Activated CD4-positive, CD25-positive, alpha-beta regulatory T cell treated with anti-CD3 and anti-CD28 coated beads, Interleukin-2, amount 50 U/mL, for 72 hours (primary cell): ENCODE results near the gene BCL11B.

ENCODE experiments used
- DNase-seq: peaks from one replicate; pipeline ENCODE4 v3.0.0; 2021

The BCL11B gene

DNA sequence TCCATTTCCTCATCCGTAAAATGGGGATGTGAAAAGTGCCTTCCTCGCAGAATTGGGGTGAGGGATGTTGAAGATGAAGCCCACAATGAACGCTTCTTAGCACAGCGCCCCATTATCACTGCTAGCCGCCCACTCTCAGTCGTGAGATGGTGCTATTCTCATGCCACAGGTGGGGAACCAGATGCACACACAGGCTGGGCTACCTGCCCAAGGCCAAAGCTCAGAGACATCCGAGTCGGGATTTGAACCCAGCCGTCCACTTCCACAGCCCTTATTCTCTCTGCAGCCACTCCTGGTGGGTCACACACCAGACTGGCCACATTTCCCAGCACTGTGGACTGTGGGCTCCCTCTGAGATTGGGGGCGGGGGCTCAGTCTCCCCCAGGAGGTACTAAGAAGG lies 55.8 kb downstream of the BCL11B start:
- no peak for DNase-seq

DNA sequence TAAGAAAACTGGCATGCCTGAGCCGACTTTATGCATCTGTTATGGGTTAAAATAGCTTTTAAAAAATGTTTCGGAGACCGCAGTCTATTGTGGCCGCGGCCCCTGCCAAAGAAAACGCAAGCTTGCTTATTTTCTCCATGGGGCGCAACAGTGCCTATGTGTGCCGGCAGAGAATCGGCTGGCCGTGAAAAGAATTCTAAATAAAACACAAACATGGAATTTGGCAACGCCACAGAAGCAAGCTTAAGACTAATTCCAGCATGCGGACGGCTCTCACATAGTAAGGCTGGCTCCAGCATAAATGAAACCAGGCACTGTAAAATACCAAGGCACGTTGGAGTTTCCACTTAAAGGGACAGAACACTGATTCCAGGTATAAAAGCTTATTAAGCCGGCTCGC lies 56.7 kb downstream of the BCL11B start:
- no peak for DNase-seq

DNA sequence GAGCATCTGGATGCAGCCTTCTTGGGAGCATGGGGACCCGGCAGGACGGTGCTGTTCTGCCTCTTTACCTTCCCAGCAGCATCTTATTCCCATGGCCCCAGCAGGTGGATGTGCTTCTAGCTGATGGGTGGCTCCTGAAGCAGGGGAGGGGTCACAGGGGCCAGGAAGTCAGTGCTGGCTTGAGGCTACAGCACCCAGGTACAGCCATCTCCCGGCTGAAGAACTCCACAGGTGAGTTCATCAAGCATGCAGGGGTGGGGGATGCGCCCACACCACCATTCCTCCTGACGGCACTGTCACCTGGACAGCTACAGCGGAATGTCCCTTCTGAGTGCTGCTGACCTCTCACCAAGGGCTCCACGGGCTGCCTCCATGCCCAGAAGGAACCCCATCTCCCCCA lies 57.3 kb downstream of the BCL11B start:
- no peak for DNase-seq

DNA sequence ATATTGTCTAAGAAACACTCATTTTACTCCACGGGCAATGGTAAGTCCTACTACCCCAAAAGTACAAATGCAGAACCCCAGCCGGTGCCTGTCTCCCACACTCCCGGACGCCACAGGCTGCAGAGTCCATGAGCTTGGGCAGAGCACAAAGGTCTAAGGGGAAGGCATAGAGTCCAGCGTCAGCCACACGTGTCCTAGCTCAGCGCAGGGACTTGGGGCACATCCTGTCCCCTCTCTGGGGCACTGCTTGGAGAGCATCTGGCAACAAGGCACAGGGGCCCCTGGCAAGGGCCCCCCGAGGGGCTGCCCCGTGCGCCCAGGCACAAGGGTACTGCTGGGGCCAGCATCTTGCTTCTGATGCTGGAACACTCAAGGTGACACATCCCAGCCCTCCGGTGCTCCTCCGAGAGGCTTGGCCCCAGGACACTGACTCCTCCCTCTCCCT lies 58.4 kb downstream of the BCL11B start:
- no peak for DNase-seq

DNA sequence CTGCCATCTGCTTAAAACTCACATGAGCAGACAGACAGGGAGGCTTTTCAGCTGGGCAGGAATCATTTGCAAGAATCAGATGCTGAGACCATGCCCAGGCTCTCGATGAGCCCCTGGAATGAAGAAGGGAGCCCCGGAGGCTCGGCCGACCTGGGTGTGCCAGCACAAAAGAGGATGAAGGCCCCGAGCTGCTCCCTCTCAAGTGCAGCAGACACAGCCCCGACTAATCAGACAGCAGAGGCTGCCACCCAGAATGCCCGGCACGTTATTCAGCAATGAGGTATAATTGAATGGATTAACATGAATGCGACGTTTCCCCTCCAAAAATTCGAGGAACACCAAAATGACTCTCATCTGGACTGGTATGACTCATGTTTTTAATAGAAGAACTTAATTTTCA lies 58.9 kb downstream of the BCL11B start:
- DNase-seq = no peak

DNA sequence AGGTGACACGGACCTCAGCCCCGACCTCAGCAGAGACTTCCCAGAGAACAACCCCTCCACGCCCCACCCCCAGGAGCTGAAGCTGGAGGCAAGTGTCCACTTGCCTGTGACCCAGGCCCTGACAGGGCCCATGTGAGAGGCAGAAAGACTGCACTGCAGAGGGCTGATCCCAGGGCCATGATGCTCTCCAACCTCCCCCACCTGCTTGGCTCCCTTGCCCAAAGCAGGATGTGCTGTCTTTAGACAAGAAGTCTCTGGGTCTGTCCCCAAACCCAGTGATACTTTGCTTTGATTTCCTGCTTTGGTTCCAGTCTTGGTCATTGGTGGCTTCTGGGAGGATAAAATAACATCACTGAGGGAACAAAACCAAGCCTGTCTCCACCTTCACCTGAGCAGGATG lies 59.4 kb downstream of the BCL11B start:
- no peak for DNase-seq

DNA sequence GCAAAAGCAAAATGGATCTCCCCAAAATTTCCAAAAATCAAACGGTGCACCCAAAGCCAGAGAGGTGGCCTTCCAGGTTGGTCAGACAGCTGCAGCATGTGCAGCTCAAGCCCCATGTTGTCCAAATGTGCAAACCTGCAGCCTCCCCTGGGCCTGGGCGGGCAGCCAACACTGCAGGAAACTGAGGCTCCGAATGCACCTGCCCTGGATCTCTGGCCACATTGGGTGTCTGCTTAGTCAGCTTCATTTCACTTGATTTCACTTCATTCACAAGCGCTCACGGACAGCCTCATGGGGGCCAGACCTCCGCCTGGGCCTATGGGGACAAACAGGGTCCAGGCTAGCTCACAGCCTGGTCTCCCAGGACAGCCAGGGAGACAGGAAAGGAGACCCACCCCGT lies 59.8 kb downstream of the BCL11B start:
- DNase-seq = no peak

DNA sequence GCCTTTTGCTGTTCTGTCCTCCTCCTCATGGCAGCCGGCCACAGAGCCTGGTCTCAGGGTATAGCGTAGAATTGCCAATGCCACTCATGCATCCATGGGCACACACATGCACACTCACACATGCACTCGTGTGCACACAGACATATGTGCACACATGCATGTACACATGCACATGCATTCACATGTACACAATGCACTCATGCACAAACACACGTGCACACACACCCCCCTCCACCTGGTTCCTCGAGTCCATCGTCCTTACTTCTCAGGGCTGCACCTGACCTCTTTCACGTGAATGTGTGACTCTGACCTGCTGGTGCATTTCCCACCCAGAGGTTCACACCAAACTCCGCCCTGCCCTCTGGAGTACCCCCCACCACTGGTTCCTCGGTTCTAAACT lies 60.6 kb downstream of the BCL11B start:
- no peak for DNase-seq

DNA sequence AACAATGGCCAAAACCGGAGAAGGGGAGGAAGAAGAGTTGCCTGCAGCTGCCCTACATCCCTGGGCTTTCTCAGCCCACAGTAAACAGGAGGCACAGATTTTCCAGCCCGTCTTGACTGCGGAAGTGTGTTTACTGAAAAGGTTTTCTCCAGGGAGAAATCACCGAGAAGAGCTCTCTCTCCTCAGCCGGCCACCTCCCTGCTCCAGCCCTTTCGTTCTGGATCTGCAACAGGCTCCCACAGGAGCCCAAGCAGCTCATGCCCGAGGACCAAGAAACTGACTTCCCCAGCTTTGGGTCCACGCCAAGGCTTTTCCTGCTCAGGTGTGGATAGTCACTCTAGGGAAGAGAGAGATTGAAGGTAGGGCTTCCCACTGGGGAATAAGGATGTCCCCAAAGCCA lies 61.7 kb downstream of the BCL11B start:
- DNase-seq = no peak

DNA sequence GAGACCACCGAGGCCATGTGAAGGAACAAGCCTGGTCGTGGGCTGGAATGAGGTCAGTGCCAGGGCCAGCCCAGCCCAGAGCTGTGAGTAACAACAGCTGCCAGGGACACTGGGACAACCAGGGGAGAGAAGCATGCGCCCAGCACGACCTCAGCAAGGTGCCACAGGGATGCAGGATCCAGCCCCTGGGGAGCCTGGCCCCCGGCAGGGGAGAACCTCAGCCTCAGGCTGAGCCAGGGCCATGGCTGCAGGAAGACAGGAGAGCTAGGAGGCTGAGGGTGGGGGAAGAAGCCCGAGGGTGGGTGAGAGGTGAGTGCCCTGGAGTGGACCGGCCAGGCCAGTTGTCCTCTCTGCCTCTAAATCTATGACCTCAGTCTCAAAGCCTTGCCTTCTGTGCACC lies 62.6 kb downstream of the BCL11B start:
- DNase-seq = no peak

DNA sequence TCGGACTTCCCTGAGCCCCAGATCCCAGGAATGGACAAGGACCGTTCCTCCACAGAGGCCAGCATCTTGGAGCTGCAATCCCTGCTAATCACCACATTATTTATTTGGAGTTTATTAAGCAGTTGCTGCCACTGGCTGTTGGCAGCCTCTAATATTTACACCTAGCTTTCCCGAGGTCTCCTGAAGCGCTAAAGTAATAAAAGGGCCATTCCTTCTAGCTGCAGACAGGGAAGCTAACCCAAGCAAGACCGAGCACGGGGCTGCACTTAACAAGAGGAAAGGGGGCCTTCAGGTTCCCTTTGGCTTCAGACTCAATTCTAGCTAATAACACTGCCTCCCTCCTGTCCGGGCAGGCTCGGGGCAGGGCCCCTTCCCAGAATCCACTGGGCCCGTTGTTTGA lies 63.7 kb downstream of the BCL11B start:
- no peak for DNase-seq

DNA sequence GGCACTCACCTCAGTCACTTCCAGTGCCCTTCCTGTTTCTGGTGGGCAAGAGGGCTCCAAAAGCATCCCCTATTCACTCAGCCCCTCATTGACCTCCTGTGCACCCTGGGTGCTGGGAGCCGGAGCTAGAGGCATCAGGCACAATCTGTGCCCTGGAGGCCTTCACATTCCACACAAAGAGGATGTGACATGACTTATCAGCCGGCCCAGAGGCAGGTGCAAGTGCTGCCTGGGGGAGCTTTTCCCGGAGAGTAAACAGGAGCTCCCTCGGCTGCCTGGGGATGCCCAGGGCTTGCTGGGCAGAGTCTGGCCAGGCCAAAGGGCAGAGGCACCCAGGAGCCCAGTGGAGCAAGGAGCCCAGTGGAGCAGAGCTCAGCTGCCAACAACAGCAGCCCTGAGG lies 64.5 kb downstream of the BCL11B start:
- DNase-seq = no peak

DNA sequence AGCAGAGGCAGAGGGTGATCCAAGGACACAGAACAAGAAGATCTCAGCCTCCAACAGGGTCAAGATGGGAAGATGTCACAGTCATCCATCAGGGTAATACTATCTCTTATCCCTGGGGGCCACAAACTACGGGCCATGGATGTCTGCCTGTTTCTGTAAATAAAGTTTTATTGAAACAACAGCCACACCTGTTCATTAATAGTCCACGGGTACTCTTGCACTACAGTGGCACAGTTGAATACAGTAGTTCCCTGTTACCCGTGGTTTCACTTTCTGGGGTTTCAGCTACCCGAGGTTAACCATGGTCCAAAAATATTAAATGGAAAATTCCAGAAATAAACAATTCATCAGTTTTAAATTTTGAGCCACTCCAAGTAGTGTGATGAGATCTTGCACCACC lies 65.9 kb downstream of the BCL11B start:
- DNase-seq = no peak

DNA sequence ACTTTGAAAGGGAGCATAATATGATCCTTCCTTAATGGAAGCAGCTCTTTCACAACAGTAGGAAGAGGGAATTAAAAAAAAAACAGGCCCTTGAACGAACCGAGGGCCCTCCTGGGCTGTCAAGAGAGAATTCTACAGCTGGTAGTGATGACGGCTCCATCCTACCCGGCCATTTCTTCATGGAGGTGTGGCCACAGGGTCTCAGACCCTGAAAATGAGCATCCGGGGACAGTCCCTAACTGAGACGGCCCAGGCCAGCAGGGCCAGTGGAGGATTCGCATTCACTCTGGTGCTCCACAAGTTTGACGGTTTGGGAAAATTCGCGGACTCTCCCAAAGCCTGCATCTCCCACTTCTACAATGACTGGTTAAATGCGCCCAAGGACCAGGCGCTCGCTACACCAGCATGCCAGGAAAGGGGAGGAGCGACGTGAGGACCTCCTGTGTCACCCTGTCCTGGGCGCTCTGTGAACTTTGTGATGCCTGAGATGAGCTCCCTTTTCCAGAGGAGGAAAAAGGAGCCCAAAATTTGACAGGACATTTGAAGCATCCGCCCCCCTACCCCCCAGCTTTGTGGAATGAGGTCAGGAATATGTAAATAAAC lies 66.8 kb downstream of the BCL11B start:
- no peak for DNase-seq

DNA sequence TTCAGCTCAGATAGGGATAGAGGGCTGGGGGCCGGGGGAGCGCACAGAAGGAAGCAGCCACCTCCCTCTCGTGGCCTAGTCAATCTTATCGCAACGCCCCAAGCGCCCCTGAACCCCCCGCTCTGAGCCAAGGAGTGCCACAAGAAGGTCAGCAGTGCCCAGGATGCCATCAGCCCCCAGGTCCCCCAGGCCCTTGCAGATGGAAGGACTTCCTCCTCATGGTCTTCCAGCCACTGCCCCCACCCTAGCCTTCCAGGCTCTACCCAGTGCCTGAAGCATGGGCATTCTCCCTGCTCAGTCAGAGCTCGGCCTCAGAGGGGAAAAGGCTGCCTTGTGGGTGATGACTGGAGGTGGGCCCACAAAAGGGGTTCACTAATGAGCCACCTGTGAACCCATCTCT lies 68.2 kb downstream of the BCL11B start:
- no peak for DNase-seq

DNA sequence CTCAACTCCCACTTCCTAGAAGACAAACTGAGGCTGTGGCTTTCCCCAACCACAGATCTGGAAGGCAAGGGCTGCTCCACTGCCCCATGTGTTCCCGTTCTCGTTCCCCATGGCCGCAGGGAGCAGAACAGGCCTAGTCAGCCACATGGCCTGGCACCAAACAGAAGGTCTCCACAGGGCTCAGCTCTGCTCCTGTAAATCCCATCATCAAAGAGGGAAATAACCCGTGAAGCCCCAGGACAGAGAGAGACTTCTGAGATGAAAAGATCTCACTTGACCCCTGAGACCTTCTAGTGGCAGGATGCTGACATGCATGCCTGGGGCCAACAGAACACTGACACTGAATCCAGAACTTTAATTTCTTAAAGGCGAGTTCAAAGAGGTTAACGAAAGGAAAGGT lies 68.9 kb downstream of the BCL11B start:
- DNase-seq = no peak

DNA sequence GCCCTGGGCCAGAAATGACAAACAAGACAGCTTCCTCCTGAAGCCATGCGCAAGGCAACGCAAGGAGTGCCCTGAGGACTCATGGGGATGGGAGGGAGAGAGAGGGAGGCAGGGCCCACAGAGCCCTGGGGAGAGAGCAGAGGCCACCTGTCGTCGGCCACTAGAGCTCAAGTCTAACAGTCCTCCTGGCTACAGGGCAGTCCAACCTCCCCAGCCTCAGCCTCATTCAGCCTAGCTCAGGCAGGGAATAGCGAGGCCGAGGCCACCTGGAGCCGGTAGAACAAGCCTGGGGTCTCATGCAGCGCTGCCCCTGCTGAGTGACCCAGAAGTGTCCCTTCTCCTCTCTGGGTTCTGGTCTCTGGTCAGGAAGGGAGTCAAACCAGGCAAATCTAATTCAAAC lies 69.5 kb downstream of the BCL11B start:
- DNase-seq = no peak

DNA sequence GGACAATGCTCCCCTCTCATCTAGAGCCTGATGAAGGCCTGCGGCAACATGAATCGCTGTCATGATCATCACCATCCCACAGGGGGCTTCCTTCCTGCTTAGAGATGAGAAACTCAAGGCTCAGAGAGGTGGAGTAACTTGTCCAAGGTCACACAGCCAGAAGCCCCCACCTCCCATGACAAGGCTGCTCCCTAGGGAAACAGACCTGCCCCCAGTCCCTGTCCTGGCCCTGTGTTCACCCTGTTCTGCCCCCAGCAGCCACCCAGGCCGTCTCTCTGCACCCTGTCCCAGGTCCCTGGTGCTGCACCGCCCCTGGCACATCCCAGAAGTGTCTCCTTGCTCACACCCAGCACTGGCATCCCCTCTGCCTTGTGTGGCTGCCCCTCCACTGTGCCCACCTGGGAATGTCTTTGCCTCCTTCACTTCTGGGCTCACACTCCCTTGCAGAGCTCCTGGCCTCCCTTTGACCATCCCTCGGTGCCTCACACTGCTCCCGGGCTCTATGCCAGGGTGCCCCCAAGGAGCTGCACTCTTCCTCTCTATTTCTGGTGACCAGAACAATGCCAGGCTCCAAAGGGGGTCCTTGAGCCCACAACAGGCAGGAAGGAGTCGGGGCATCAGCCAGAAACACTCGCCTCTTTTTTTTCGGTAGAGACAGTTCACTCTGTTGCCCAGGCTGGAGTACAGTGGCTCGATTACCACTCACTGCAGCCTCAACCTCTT lies 70.5 kb downstream of the BCL11B start:
- no peak for DNase-seq

DNA sequence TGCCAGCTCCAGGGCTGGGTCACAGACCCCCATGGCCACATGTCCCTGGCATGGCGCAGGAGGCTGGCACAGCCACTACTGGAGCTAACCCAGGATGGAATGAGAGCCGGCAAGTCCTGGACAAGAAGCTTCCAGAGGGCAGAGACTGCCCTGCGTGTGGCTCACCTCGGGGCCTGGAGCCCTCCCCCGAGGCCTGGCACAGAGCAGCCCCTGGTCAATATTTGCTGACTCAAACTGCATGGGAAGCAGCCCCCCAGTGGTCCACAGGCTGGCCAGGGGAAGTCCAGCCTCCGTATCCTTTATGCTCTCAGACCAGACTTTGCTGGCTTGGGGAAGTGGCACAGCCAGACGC lies 71.4 kb downstream of the BCL11B start:
- no peak for DNase-seq

DNA sequence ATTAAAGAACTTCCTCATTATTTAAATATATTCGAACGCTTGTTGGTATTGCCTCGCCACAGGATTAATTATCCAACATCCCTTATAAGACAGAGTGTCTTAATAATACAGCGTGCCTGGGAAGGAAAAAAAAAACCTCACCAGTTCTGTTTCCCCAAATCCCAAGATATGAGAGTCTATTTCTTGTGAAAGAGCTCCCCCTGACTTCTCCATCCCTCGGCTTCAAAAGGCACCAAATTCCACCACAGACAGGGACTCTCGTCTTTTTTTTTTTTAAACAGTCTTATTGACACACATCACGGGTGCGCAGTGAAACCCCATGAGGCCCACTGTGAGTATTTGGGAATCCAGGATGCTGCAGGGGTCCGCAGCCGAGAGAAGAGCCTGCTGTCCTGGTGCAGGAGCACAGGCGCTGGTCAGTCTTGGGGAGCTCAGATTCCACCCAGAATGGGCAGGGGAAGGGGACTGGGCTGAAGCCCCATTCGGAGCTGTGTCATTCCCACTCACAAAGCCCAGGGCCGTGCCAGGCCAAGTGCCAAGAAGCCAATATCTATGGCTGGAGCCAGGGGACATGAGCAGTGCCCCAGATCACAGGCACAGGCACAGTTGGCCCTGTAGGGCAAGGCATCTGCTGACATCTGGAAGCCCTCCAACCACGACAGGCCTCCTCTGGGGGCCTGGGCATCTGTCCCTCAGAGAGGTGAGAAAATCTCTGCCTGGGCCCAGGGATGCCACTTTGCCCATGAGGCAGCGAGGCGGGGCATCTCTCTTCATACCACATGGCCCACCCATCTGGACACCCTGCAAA lies 71.9 kb downstream of the BCL11B start:
- DNase-seq = no peak

DNA sequence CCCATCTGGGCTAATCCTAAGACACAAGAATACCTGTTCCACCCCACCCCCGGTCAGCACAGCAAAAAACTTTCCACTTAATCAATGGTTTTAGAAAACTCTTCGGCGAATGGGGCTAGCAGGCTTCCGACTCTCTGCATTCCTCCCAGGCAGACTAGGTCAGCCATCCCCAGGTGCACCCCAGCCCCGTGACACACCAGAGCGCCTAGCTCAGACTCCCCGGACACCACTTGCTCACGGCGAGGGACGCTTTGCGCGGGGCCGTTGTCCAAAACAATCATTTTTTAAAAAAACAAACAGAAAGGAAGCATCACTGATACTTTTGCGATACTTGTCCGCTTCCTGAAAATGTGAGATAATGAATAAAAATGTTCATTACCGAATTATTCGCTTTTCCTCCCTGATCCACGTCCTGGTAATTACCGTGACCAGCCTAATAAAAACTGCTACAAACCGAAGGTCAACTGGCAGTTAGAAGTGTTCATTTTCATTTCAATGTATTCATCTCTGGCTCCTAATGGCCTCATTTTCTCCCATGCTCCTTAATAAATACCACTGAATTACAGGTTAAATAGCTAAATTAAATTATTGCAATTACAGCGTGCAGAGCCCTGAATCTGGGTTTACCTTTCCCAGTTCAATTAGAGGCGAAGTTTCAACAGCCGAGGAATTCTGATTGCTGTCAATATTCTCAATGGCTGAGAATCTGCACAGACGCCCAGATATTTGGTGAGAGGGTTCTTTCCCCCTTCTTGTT lies 73.1 kb downstream of the BCL11B start:
- DNase-seq = no peak

DNA sequence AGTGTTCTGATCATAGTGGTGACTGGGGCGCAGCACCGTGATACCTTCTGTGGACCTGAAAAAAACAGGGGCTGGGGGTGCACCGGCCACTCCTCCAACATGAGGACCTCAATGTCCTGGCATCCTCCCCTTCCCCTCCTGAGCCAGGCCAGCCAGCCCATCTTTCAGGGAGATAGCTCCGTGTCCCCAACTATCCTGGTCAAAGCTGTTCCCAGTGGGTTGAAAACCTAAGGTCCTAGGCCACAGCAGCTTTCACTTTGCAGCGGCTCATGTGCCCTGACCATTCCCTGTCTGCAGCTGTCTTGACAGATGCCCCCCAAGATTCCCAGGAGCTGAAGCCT lies 75.7 kb downstream of the BCL11B start:
- no peak for DNase-seq

DNA sequence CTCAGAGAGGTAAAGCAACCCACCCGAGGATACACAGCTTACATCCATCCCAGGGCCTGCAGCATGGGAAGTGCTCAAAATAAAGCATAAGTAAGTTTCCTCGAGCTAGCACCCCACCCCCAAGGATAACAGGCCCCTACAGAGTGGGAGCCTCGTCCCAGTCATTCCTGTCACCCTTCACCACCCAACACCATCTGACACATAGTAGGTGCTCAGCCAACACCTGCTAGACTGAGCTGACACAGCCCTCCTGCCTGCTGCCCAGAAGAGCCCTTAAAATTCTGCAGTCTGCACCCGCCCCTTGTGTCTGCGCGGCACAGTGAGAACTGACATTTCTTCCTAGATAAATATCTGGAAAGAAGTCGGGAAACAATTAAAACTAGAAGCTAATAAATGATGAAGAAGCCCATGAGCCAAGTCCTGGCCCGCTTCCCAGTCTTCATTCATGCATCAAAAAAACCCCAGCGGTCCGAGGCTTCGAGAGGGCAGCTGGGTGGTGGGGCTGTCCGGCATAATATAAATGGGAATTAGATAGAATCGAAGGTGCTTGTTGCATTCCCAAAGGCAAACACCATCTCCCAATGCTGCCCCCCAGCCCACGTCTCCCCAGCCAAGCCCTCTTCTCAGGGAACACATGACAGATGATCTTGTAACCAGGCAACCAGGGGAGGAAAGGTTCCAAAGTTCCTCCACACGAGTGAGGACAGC lies 76.2 kb downstream of the BCL11B start:
- DNase-seq = no peak
